Measurements from ENCODE around the gene DUS1L. TPM values are rescaled to one million over a fixed set of nuclear protein-coding genes. Genes with fewer than 3 reads are reported as not detected.
A peak's percentile ranks its signal among the peaks of the same experiment; 100 is the strongest.

The DUS1L gene
- total RNA-seq, 8 experiments from 2014 or later, result 32.3 to 91.1 (median 47.2) TPM

DNA sequence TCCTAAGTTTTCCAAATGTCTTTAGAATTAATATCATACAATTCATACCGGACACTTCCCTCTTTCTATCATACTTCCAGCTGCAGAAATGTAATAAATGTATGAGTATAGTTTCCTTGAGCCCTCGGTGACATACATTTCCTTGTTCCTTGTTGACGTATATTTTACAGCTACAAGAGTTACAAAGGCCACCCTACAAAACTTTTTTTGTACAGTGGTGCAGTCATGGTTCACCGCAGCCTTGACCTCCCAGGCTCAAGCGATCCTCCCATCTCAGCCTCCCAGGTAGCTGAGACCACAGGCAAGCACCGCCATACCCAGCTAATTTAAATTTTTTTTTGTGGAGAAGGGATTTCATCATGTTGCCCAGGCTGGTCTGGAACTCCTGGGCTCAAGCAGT, 7.2 kb upstream of the DUS1L start:
- H3K4me1 ChIP-seq (replicated peaks in 1 of 2), result no peaks in the 10 kb centered on the region
- H3K27ac ChIP-seq, result no peak overlapping the region
- ATAC-seq (replicated peaks in 6 of 8), result no peak
- WGBS, 10 experiments, result 47 to 100% (median 83%) methylated on average over 1 to 6 of the region's 6 CpGs
- in situ Hi-C loops (cut with MboI; ENCODE audit: low pct_unique_long_range_greater_than_20kb in 2 of 9, low sequenced_read_pairs in 9 of 9, unreplicated experiment in 9 of 9), result no loop called here
- no peak overlapping the region for H3K4me3 ChIP-seq

DNA sequence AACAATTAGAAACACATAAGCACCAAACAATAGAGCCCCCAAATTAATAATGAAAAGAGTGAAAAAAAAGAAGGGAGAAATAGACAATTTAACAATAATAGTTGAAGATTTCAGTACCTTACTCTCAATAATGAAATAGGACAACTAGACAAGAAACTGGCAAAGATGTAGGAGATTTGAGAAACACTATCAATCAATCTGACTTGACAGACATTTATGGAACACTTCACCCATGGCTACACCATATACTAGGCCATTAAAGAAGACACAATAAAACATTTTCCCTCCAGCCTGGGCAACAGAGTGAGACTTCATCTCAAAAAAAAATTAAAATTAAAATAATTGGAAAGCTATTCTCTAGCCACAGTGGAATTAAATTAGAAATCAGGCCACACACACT, 5.0 kb upstream of the DUS1L start:
- no peak overlapping the region for H3K27ac ChIP-seq
- ATAC-seq (replicated peaks in 6 of 8), result no peak

DNA sequence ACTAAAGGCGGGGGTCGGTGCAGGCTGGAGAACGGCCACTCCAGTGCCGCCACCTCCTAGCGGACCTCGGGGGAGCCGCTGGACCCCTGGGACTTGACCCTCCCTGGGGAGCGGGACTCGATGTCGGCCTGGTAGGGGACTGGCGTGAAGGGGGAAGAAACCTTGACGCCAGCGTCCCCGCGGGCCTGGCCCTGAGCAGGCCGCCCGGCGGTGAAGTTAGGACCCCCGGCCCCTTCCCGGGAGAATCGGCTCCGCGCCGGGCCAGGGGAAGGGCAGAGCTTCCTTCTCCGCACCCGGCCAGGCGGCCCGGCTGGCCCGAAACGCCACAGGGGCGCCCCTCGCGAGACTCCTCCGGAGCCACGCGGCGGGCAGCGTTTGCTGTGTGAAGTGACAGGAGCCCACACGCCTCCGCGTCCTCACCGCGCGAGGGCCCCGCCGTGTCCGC, 389 bp downstream of the DUS1L start:
- in situ Hi-C loops (cut with MboI; ENCODE audit: low pct_unique_long_range_greater_than_20kb in 2 of 9, low sequenced_read_pairs in 9 of 9, unreplicated experiment in 9 of 9), result no loop called here
- ATAC-seq (replicated peaks in 6 of 8), result peak; percentile 51 to 83 (median 63)
- peak overlapping the region; percentile 54 to 89 for H3K27ac ChIP-seq

More for the DNA sequence above, 5.0 kb upstream of the DUS1L start:
- in situ Hi-C loops (cut with MboI; ENCODE audit: low pct_unique_long_range_greater_than_20kb in 2 of 9, low sequenced_read_pairs in 9 of 9, unreplicated experiment in 9 of 9), result no loop called here
- Histone ChIP-seq H3K4me3 (no peak overlapping the region), H3K4me1 (replicated peaks in 1 of 2) (peaks cover 5 to 6% of the 10 kb centered on the region in 2 donors)

DNA sequence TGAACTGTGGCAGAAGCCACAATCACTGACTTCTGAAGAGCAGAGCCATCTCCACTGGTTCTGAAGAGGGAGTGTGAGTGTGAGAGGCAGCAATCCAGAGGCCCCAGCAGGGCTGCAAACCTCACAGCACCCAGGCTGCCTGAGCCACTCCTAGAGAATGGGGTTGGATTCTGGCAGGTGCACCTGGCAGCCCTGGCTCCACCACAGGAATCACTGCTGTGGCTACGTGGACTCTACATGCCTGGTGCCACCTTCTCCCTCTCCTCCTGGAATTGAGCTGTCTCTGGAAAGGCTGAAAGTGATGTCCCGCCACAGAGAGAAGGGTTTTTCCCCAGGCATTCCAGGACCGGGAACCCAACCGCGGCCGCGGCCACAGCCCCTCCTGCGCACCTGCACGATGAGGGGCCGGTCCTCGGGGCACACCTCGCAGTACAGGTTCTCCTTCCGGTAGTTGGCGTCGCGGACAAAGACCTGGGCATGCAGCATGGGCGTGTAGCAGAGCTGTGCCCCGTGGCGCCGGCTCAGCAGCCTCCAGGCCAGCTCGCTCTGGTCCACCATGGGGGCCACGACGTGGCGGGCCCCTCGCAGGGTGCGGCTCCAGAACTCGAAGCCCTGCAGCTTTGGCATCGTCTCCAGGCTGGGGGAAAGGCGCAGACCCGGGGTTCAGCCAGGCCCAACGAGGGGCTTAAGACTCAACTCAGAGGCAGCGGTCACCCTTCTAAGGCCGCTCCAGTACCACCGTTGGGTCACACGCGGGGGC, 991 bp downstream of the DUS1L start:
- H3K4me1 ChIP-seq (replicated peaks in 1 of 2), result peaks cover 12 to 13% of the 10 kb centered on the region in 2 donors
- WGBS, 10 experiments, result 20 to 80% (median 71%) methylated on average over 1 to 13 of the region's 36 CpGs; no CpG with 5 or more reads in 6 of the 10 experiments
- in situ Hi-C loops (cut with MboI; ENCODE audit: low pct_unique_long_range_greater_than_20kb in 2 of 9, low sequenced_read_pairs in 9 of 9, unreplicated experiment in 9 of 9), result no loop called here
- H3K27ac ChIP-seq, result peak overlapping the region in 1 of 2 donors; percentile 89
- ATAC-seq (replicated peaks in 6 of 8), result peak in 4 of 8 experiments; percentile 2 to 10 (median 5)
- H3K4me3 ChIP-seq, result peak overlapping the region; percentile 82 to 100 (median 88)

More for the DNA sequence above, 389 bp downstream of the DUS1L start:
- Histone ChIP-seq H3K4me1 (replicated peaks in 1 of 2) (peaks cover 12 to 13% of the 10 kb centered on the region in 2 donors), H3K4me3 (peak overlapping the region; percentile 82 to 100 (median 88))
- 0% methylated on average over 3 of the region's 47 CpGs; no CpG with 5 or more reads in 8 of the 10 experiments for WGBS, 10 experiments

DNA sequence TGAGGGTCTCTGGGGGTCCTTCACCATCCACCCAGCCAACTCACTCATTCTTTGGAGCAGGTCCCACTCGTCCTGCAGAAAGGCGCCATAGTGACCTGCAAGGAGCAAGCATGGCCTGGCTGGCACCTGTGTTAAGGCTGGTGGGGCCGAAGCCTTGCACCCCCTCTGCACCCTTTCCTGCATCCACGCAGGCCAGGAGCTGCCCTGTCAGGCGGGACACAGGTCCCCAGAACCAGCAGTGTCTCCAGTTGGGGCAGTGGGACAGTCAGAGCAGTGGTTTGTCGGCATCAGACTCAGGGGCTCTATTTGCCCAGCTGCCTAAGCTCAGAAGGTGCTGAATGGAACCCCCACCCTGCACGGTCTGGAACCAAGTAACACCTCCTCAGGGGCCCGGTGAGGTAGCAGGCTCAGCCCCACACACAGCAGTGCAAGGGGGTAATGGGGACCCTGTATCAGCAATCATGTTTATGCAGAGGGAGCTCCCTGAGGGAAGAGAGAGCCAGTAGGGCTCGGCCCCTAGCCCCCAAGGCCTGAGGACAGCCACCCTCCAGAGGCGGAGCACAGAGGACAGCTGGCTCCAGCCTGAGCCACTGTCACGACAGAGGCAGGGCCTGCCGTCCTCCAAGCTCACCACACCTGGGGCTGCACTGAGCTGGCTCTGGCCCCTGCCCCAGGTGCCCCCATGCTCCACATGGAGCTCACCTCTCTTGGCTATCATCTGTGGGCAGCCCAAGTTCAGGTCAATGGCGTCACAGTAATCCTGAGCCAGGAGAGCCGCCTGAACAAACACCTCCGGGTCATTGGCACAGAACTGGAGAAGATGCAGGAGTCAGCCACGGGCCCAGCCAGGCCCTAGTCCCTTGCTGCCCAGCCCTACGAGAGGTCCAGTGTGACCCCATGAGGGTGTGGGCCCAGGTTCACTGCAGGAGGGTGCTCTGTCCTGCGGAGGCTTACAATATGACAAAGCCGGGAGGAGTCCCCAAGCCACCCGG, 1.9 kb downstream of the DUS1L start:
- no peak overlapping the region for H3K4me3 ChIP-seq

DNA sequence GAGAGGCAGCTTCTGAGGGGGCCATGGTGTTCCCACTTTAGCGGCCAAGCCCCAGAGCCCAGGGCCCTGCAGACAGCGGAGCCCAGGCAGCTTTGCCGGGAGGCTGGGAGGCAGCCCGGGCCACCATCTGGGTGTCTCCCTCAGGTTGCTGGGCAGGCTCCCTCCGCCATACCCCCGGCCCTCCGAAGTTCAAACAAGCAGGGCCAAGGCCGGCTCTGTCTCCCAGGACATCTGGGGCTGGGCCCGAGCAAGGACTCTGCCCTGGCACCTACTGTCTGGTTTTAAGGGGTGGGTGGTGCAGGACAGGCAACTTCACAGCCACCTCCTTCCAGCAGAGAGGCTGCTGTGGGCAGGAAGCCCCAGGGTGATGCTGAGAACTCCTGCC, 2.6 kb downstream of the DUS1L start:
- WGBS, 10 experiments, result 96% methylated on average over 5 of the region's 9 CpGs; no CpG with 5 or more reads in 9 of the 10 experiments
- no peak overlapping the region for H3K27ac ChIP-seq
- no peak for ATAC-seq (replicated peaks in 6 of 8)
- no peak overlapping the region for H3K4me3 ChIP-seq
- peaks cover 12 to 13% of the 10 kb centered on the region in 2 donors for H3K4me1 ChIP-seq (replicated peaks in 1 of 2)
- in situ Hi-C loops (cut with MboI; ENCODE audit: low pct_unique_long_range_greater_than_20kb in 2 of 9, low sequenced_read_pairs in 9 of 9, unreplicated experiment in 9 of 9), result no loop called here

More for the DNA sequence above, 1.9 kb downstream of the DUS1L start:
- in situ Hi-C loops (cut with MboI; ENCODE audit: low pct_unique_long_range_greater_than_20kb in 2 of 9, low sequenced_read_pairs in 9 of 9, unreplicated experiment in 9 of 9), result no loop called here
- Histone ChIP-seq H3K27ac (no peak overlapping the region), H3K4me1 (replicated peaks in 1 of 2) (peaks cover 12 to 13% of the 10 kb centered on the region in 2 donors)
- no peak for ATAC-seq (replicated peaks in 6 of 8)
- 60 to 100% (median 86%) methylated on average over 1 to 7 of the region's 20 CpGs; no CpG with 5 or more reads in 5 of the 10 experiments for WGBS, 10 experiments

DNA sequence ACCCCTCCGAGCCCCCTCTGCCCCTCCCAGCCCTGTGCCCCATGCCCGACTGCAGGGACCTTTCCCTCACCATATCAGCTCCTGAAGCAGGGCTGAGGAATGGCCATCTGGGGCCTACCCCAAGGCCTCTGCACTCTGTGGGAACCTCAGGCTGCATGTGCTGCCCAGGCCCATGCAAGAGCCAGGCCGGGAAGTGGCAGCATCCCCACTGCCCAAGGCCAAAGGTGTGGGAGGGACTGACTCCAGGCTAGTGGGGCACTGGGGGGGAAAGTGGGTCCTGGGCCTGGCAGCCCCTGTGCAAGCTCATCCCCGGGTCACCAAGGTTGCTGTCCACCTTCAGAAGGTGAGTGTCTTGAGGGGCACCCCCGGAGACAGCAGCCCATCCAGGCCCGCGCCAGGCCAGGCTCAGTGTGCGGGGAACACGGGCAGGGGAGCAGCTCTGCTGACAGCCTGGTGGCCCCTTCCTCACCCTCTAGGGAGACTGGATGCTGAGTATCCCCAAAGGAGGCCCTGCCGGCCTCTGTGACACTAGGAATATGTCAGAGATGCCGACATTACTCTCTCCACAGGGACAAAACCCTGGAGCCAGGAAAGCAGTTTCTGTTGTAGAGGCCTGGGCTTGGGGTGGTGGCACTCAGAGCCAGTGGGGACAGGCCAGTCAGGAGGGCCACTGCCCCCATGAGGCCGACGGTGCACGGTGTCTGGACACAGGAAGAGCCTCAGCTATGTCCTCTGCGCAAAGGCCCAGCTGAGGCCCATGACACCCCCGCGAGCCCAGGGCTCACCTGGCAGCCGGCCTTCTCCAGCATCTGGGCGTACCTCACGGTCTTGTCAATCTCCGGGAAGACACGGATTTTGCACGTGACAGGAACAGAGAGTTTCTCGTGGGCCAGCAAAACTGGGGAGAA, 3.3 kb downstream of the DUS1L start:
- Histone ChIP-seq H3K4me1 (replicated peaks in 1 of 2) (peaks cover 12 to 13% of the 10 kb centered on the region in 2 donors), H3K4me3 (no peak overlapping the region), H3K27ac (no peak overlapping the region)
- in situ Hi-C loops (cut with MboI; ENCODE audit: low pct_unique_long_range_greater_than_20kb in 2 of 9, low sequenced_read_pairs in 9 of 9, unreplicated experiment in 9 of 9), result no loop called here
- 67 to 100% (median 82%) methylated on average over 1 to 10 of the region's 24 CpGs; no CpG with 5 or more reads in 6 of the 10 experiments for WGBS, 10 experiments
- ATAC-seq (replicated peaks in 6 of 8), result no peak

DNA sequence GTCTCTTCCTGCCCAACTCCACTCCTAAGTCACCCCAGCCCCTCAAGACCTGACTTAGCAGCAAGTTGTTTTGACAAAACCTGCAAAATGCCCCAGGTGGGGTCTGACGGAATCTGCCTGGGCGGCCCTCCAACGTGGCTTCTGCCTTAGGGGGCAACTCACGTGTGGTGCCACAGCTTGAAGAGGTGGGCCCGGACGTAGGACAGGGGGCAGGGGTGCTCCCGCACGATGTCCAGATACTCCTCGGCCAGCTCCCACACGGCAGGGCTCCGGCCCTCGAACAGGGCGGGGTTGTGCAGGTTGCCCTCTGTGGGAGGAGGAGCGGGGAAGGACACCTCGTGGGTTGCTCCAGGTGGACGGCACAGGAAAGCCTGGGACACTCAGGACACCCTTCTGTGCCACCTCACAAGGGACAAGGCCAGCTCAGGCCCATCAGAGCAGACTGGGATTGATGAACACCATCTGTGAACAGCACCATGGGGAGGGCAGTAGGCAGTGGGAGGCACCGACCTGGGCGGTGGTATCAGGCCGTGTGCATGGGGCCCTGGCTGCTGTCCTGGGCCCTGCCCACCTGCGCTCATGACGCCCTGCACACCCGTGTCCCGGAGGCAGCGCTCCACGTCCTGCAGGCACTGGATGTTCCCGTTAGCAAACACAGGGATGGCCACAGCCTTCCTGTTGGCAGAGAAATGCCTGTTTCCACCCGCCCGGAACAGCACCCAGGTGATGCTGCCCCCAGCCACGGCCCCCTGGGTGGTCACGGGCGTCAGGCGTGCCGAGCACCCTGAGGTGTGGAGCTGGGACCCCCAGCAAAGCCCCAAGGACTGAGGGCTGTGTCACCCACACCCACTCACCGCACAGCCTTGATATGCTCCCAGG, 4.3 kb downstream of the DUS1L start:
- H3K27ac ChIP-seq, result no peak overlapping the region
- 100% methylated on average over 2 of the region's 34 CpGs; no CpG with 5 or more reads in 9 of the 10 experiments for WGBS, 10 experiments
- H3K4me3 ChIP-seq, result no peak overlapping the region
- peaks cover 11% of the 10 kb centered on the region in 2 donors for H3K4me1 ChIP-seq (replicated peaks in 1 of 2)
- in situ Hi-C loops (cut with MboI; ENCODE audit: low pct_unique_long_range_greater_than_20kb in 2 of 9, low sequenced_read_pairs in 9 of 9, unreplicated experiment in 9 of 9), result no loop called here
- no peak for ATAC-seq (replicated peaks in 6 of 8)

DNA sequence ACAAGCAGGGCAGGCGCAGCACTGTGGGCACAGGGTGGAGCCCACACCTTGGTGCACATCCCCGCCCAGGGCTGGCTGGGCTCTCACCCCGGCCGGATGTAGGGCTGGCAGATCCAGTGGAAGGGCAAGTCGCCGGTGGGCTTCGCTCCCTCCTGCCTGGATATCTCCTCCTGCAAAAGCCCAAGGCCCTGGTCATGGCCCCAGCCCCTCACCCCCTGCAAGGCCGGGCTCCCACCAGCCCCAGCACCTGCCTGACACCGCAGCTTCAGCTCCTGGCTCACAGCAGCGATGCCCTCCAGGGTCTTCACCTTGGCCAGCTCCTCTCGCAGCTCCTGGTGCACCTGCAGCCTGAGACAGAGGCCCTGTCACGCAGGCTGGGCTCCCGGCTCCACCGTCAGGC, 5.0 kb downstream of the DUS1L start:
- ATAC-seq (replicated peaks in 6 of 8), result no peak
- Histone ChIP-seq H3K4me1 (replicated peaks in 1 of 2) (peaks cover 7% of the 10 kb centered on the region in 2 donors), H3K4me3 (no peak overlapping the region), H3K27ac (no peak overlapping the region)
- in situ Hi-C loops (cut with MboI; ENCODE audit: low pct_unique_long_range_greater_than_20kb in 2 of 9, low sequenced_read_pairs in 9 of 9, unreplicated experiment in 9 of 9), result no loop called here
- WGBS, 10 experiments, result 77 to 100% (median 100%) methylated on average over 1 to 4 of the region's 14 CpGs; no CpG with 5 or more reads in 7 of the 10 experiments

DNA sequence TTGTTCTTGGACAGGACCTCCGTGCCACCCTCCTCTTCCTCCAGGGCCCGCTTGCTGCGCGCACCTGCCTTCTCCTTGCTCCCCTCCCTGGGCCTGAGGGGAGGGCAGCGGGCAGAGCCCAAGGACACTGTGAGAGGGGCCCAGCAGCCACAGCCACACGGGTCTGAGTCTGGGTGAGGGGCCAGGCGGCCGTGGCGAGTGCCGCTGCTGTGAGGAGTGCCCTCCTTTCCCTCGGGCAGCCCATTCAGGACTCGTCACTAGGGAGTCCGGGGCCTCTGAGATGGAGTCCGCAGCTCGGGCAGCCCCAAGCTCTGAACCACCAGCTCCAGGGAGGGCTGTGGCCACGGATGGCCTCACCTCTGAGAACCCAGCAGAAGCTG, 5.6 kb downstream of the DUS1L start:
- ATAC-seq (replicated peaks in 6 of 8), result no peak
- Histone ChIP-seq H3K27ac (peak overlapping the region in 1 of 2 donors; percentile 49), H3K4me3 (no peak overlapping the region), H3K4me1 (replicated peaks in 1 of 2) (peaks cover 7% of the 10 kb centered on the region in 2 donors)
- 81 to 100% (median 91%) methylated on average over 1 to 12 of the region's 16 CpGs; no CpG with 5 or more reads in 7 of the 10 experiments for WGBS, 10 experiments
- in situ Hi-C loops (cut with MboI; ENCODE audit: low pct_unique_long_range_greater_than_20kb in 2 of 9, low sequenced_read_pairs in 9 of 9, unreplicated experiment in 9 of 9), result no loop called here

DNA sequence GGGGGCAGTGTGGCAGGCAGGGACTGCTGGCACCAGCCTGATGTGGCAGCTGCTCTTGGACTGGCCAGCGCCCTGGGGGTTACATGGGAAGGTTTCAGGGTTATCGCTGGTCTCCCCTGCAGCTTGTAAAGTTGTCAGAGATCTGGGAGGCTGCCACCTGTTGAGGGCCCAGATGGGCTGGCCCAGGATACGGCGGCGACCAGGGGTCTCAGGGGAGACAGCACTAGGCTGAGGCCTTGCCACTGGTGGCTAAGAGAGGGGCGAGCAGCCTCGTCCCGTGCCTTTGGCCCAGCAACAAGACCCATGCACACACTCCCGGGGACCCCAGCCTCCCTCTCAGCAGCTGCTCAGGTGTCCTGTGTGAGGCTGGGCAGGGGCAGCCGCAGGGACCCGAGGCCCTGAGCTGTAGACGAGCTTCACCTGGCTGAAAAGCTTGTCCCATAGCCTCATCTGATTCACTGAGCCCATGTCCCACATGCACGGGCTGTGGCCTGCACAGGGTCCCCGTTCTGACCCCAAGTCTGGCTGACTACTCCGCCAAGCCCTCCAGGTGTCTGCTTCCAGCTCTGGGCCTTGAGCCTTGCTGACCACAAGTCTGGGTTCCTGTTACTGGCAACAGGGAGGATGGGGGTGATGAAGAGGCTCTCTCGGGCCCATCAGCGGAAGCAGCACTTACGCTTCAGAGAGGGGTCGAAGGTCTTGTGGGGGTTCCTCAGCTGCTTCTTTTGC, 6.2 kb downstream of the DUS1L start:
- Histone ChIP-seq H3K27ac (no peak overlapping the region), H3K4me1 (replicated peaks in 1 of 2) (peaks cover 2% of the 10 kb centered on the region in 2 donors), H3K4me3 (no peak overlapping the region)
- no peak for ATAC-seq (replicated peaks in 6 of 8)
- in situ Hi-C loops (cut with MboI; ENCODE audit: low pct_unique_long_range_greater_than_20kb in 2 of 9, low sequenced_read_pairs in 9 of 9, unreplicated experiment in 9 of 9), result no loop called here
- 70 to 100% (median 100%) methylated on average over 2 to 3 of the region's 19 CpGs; no CpG with 5 or more reads in 7 of the 10 experiments for WGBS, 10 experiments
